Measurements from ENCODE around the gene MIER2. TPM values are rescaled to one million over a fixed set of nuclear protein-coding genes. Genes with fewer than 3 reads are reported as not detected.

MIER2 gene
- polyA plus RNA-seq, 1 donor from 2014 or later: 16.0 TPM

DNA sequence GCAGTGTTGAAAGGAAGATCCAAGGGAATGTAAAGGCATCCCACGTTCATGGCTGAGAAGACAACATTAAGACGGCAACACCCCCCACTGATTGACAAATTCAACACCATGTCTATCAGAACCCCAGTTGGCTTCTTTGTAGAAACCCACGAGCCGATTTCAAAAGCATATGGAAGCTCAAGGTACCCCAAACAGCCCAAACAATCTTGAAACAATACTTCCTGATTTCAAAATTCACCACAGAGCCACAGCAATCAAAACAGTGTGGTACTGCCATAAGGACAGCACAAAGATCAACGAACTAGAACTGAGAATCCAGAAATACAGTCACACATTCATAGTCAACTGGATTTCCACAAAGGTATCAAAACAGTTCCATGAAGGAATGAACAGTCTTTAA, 6.2 kb downstream of the MIER2 start:
- no peak for TF ChIP-seq TAF1 (IDR thresholded peaks at IDR 0.05; ENCODE audit: low read depth)
- no peak for TF ChIP-seq POLR2AphosphoS5 (IDR thresholded peaks at IDR 0.05)
- no peak for TF ChIP-seq EZH2 (IDR thresholded peaks at IDR 0.05; ENCODE audit: borderline replicate concordance, insufficient read depth, low read length, poor library complexity, severe bottlenecking)
- no peak for TF ChIP-seq SMC3 (conservative IDR thresholded peaks at IDR 0.05; ENCODE audit: poor library complexity)
- TF ChIP-seq RAD21 (conservative IDR thresholded peaks at IDR 0.05): no peak
- TF ChIP-seq REST (IDR thresholded peaks at IDR 0.05; ENCODE audit: borderline replicate concordance): no peak
- no peak for TF ChIP-seq MXI1 (conservative IDR thresholded peaks at IDR 0.05; ENCODE audit: poor library complexity, severe bottlenecking)
- no peak for TF ChIP-seq CTCF (IDR thresholded peaks at IDR 0.05; ENCODE audit: poor library complexity, severe bottlenecking)
- TF ChIP-seq EP300 (conservative IDR thresholded peaks at IDR 0.05; ENCODE audit: poor library complexity, severe bottlenecking): no peak
- Histone ChIP-seq H3K4me3 (ENCODE audit: low read length) (no peak overlapping the region), H3K9ac (ENCODE audit: low read length) (no peak overlapping the region), H3K27ac (ENCODE audit: low read length) (no peak overlapping the region), H3K9me2 (ENCODE audit: insufficient read depth, low read length) (no peaks in the 10 kb centered on the region), H3K36me3 (ENCODE audit: insufficient read depth, low read length) (no peaks in the 10 kb centered on the region), H3K9me3 (ENCODE audit: low read length) (no peaks in the 10 kb centered on the region), H3F3A (ENCODE audit: insufficient read depth, low read length, poor library complexity, severe bottlenecking) (no peaks in the 10 kb centered on the region), H3K79me2 (replicated peaks; ENCODE audit: insufficient read depth, low read length) (peaks cover 64% of the 10 kb centered on the region), H3K27me3 (ENCODE audit: insufficient read depth, low read depth, low read length) (no peaks in the 10 kb centered on the region), H3K4me2 (ENCODE audit: low read length) (no peak overlapping the region), H4K20me1 (ENCODE audit: insufficient read depth) (no peaks in the 10 kb centered on the region), H2AFZ (ENCODE audit: low read depth, low read length) (no peak overlapping the region)

GRCh38 chr19:336067-336614, 8.5 kb downstream of the MIER2 start:
- H3K27me3 ChIP-seq (ENCODE audit: insufficient read depth, low read depth, low read length): no peaks in the 10 kb centered on the region
- H3K9ac ChIP-seq (ENCODE audit: low read length): no peak overlapping the region
- no peaks in the 10 kb centered on the region for H3K9me3 ChIP-seq (ENCODE audit: low read length)
- H3F3A ChIP-seq (ENCODE audit: insufficient read depth, low read length, poor library complexity, severe bottlenecking): no peaks in the 10 kb centered on the region
- H4K20me1 ChIP-seq (ENCODE audit: insufficient read depth): no peaks in the 10 kb centered on the region
- TF ChIP-seq RAD21 (conservative IDR thresholded peaks at IDR 0.05) (no peak), EZH2 (IDR thresholded peaks at IDR 0.05; ENCODE audit: borderline replicate concordance, insufficient read depth, low read length, poor library complexity, severe bottlenecking) (no peak)
- H3K27ac ChIP-seq (ENCODE audit: low read length): no peak overlapping the region
- no peak overlapping the region for H3K4me2 ChIP-seq (ENCODE audit: low read length)
- H3K36me3 ChIP-seq (ENCODE audit: insufficient read depth, low read length): no peaks in the 10 kb centered on the region
- H3K9me2 ChIP-seq (ENCODE audit: insufficient read depth, low read length): no peaks in the 10 kb centered on the region
- H3K4me3 ChIP-seq (ENCODE audit: low read length): no peak overlapping the region
- peaks cover 41% of the 10 kb centered on the region for H3K79me2 ChIP-seq (replicated peaks; ENCODE audit: insufficient read depth, low read length)
- no peak overlapping the region for H2AFZ ChIP-seq (ENCODE audit: low read depth, low read length)

All from neural cell (in vitro differentiated cells).